GM21619 (cell line): ENCODE measurements around the gene METTL24.
"Not testable (repeated sequence)": the region's sequence is repeated elsewhere in the genome, so short reads cannot be mapped to it uniquely, and the experiment has no call there.

Experiments
- ATAC-seq: cut with Tn5 transposase; IDR thresholded peaks from one replicate; pipeline ENCODE4 v1.9.1; 2021; ENCODE audit not compliant: unreplicated experiment

The METTL24 gene

GRCh38 chr6:110363748-110364147 is 5.6 kb upstream of the METTL24 start:
- no peak for ATAC-seq

GRCh38 chr6:110360676-110361075 is 2.5 kb upstream of the METTL24 start:
- ATAC-seq: no peak

DNA sequence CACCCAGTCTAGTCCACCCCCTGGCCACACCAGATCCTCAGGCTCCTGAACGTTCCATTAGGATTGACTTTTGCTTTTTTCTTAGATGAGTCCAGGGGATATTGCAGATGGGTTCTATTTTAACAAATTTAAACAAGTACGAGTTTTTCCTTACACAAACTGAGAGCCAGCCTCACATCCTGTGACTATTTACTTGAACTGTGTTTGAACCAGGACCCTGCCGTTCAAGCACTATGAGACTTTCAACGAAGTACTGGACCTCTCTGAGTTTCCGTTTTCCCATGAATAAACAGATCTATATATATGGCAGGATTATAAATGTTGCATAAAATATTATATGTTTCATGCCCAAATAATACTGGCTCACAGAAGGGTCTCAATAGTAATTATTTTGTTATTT is 1.4 kb upstream of the METTL24 start:
- ATAC-seq: no peak

- ATAC-seq: no peak
These were observed 508 bp upstream of the METTL24 start for GRCh38 chr6:110358553-110359160.

DNA sequence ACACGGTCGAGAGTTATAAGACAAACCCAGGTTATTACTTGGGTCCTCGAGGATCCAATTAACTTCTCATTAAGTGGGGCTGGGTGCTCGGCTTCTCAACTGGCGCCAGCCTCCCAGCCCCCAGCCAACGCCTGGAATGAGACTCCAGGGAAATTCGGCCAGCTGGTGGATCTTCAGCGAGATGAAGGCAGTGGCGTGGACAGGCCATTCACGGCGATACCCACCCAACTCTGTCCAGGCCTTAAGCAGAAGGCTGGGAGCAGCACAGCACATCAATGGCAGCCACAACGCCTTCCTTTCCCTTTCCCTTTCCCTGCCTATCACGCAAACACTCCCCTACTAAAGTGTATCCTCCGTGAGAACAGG is 868 bp downstream of the METTL24 start:
- ATAC-seq: no peak

GRCh38 chr6:110356778-110357177 is 1.4 kb downstream of the METTL24 start:
- no peak for ATAC-seq

DNA sequence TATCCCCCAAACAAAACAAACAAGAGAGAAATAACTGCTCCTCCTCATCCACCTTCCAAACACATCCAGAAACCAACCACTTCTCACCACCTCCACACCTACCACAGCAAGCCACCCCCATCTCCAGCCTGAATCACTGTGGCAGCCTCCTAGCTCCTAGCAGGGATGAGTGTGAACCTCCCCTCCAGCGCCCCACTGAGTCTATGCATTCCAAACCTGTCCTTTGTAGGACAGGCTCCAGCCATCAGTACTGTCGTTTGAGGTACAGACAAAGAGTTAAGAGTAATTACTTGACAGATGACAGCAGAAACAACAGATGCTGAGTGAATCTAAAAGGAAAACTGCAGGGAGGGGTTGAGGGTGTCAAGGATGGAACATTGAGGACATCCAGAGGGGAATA is 2.4 kb downstream of the METTL24 start:
- no peak for ATAC-seq

DNA sequence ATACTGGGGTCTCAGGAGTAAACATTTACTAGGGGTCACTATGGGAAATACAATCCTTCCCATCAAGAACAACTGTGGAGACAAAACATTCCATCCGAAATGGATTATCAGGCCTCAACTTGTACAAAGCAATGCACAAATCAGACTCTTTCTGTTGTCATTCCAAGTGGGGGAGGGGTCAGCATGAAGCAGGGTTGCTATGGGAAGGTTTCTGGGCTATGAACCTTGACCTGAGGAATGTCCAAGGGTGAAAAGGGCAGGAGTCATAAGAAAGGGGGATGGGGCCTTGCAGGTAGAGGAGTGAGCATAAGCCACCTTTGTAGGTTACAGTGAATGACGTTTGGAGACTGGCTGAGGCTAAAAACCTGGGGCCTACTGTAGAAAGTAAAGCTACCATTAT is 3.1 kb downstream of the METTL24 start:
- ATAC-seq: no peak

DNA sequence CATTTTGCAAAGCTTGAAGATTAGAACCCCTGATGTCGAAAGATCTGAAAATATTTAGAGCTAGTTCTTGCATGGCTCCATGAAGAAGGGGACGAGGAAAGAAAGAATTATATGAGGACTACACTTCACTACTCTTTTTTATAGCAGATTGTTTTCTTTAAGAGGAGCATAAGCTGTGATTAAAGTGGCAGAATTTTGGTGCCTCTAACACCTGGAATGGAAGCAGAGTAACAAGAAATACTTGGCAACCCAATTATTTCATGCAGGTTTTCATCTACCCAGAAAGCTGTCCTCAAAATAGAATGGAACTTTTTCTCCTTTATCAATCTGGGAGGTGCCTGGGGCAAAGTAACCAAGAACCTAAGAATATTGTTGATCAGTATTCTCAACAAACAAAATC is 4.0 kb downstream of the METTL24 start:
- no peak for ATAC-seq

GRCh38 chr6:110353457-110354001 is 4.6 kb downstream of the METTL24 start:
- ATAC-seq: no peak

GRCh38 chr6:110352563-110353262 is 5.4 kb downstream of the METTL24 start:
- ATAC-seq: no peak

DNA sequence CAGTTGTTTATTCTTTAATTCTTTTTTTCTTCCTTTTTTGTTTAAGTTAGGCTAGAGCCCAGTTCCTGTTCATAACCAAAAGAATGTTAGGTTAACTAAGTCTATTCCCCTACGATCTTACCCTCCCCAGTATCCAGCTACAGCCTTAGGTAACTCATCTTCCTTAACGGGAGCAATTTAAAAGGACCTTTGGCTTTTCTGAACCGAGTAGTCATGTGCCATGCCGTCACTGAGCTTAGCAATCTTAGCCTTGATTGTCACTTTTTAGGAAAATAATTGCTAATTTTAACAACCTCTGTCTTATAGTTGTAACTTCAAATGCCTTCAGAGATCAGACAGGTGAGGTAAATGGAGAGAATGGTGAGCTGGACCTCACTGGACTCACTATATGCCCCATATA is 6.2 kb downstream of the METTL24 start:
- ATAC-seq: no peak

DNA sequence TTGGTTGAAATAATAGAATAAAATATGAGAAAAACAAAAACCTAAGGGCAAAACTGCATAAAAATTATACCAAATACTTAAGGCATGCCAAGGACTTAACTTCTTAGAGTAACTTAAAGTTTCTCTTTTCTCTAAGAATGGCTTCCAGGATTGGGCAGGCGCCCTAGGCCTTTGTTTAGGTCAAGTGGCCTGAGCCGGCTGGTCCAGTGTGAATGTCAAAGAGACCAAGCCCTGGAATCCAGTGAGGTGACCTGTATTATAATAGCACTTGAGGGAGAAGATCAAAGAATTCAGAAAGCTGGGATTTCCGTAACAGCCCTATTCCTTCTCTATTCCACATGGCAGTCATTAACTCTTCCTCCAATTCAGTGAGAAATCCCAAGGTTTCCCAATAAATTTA is 6.6 kb downstream of the METTL24 start:
- no peak for ATAC-seq

GRCh38 chr6:110350593-110350992 is 7.6 kb downstream of the METTL24 start:
- not testable (repeated sequence) for ATAC-seq

DNA sequence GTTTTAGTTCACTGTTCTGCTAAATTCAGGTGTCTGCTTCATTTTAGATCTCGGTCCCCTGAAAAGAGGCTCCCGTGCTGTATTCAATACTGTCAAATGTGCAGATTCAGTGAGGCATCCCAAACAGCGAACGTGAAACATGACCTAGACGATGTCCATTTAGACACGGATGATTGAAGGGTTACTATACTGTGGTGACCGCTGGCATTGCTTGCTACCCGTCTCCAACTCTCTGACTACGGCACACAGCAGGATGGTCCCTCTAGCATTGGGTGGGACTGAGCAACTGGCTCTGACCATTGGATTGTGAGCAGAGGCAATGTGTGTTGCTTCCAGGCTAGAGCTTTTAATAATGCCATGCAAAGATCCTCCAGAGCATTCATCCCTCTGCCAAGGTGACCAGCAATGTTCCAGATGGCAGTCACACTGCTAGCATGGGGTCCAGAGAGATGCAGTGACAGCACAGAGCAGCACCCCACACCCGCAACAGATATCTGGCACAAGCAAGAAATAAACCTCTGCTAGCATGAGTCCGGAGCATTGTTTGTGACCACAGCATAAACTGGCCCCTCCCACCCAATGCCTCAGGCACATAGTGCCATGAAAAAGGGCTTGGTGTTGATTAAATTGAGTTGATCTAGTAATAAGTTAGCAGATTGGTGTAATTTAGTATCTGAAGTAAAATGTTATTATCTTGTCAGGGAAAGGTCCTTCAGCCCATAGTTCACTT is 9.0 kb downstream of the METTL24 start:
- ATAC-seq: no peak

DNA sequence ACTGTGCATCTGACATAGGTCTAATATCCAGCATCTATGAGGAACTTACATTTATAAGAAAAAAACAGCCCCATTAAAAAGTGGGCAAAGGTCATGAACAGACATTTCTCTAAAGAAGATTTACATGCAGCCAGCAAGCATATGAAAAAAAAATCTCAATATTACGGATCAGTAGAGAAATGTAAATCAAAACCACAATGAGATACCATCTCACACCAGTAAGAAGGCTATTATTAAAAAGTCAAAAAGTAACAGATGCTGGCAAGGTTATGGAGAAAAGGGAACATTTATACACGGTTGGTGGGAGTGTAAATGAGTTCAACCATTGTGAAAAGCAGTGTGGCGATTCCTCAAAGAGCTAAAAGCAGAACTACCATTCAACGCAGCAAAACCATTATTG is 13.1 kb downstream of the METTL24 start:
- no peak for ATAC-seq

- ATAC-seq: no peak
These were observed 15.4 kb downstream of the METTL24 start for GRCh38 chr6:110342759-110343158.

DNA sequence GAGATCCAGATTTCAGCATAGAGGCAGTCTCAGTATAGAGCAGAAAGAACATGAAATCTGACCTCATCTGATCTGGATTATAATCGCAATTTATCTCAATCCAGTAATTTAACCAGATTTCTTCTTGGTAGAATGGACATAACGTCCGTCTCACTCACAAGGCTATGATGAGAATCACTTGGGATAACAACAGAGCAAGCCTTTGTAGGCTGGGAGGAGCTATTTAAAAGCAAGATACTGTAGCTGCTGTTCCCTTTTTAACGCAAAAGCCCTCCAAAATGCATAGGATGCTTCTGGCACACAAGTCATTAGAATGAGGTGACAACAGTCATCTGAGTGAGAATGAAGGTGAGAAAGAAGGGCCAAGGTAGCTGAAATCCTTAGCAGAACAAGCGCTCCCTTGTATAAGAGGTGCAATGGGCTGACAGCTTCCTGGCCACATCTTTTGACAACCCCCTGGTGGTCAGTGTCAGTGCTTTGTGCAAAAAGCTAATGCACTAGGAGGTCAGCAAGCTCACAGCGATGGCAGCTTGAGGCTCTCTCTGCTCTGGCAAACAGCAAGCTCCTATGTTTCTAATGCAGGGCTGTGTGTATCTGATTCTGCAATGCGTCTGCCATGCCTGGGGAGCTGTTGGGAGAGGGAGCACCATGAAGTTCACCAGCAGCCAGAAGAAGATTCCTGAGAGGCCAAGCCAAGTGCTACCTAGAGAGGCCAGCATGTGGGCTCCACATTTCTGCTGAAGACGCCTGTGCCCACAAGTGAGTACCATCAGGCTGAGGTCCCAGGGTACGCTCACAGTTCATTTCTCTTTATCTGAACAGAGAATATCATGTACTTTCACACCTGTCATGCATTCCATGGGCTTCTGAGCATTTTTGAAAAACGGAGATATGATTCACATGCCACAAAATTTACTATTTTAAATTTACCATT is 16.2 kb downstream of the METTL24 start:
- ATAC-seq: no peak

DNA sequence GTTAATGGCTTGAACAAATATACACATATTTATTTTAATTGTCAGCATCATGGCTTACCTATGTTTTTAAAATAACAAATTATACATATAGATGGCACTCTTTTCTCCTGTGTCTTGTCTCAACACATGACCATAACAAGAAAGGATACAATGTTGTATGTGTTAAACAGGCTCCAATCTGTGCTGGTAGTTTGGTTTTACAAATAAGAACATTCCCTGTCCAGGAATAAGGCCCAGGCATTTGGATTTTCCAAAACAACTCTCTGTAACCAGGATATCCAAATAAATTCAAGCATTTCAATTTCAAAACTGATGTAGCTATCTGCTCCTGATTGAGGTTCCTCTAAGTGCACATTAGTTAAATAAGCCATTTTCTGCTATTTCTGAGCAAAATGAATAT is 17.1 kb downstream of the METTL24 start:
- ATAC-seq: no peak

- no peak for ATAC-seq
These were observed 17.7 kb downstream of the METTL24 start for GRCh38 chr6:110340392-110340965.
